Measurements from ENCODE around the gene FUBP3. TPM values are rescaled to one million over a fixed set of nuclear protein-coding genes. Genes with fewer than 3 reads are reported as not detected.

The FUBP3 gene
- total and polyA plus RNA-seq, 8 donors, result 17.0 to 27.8 (median 23.6) TPM

DNA sequence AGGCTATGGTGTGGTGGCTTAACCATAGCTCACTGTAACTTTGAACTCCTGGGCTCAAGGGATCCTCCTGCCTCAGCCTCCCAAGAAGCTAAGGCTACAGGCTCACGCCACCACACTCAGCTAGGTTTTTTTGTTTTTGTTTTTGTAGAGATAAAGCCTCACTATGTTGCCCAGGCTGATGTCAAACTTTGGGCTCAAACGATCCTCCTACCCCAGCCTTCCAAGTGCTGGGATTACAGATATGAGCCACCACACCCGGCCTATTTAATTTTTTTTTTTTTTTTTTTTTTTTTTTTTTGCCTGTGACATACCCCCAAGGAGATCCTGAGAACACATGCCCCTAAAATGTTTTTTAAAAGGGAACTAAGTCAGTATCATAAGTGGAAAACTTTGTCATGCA, 10.4 kb downstream of the FUBP3 start:
- no peaks in the 10 kb centered on the region for H3K36me3 ChIP-seq
- intact Hi-C loops (cut with DNase I), result no loop called here
- H3K27me3 ChIP-seq, result no peaks in the 10 kb centered on the region
- ATAC-seq, result no peak
- TF ChIP-seq, protein P1, sequence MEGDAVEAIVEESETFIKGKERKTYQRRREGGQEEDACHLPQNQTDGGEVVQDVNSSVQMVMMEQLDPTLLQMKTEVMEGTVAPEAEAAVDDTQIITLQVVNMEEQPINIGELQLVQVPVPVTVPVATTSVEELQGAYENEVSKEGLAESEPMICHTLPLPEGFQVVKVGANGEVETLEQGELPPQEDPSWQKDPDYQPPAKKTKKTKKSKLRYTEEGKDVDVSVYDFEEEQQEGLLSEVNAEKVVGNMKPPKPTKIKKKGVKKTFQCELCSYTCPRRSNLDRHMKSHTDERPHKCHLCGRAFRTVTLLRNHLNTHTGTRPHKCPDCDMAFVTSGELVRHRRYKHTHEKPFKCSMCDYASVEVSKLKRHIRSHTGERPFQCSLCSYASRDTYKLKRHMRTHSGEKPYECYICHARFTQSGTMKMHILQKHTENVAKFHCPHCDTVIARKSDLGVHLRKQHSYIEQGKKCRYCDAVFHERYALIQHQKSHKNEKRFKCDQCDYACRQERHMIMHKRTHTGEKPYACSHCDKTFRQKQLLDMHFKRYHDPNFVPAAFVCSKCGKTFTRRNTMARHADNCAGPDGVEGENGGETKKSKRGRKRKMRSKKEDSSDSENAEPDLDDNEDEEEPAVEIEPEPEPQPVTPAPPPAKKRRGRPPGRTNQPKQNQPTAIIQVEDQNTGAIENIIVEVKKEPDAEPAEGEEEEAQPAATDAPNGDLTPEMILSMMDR (IDR thresholded peaks at IDR 0.05), result no peak
- DNase-seq, result no peak
- FAIRE-seq, result no peak
- no peak overlapping the region for H3K4me3 ChIP-seq
- peaks cover 11 to 14% (median 11%) of the 10 kb centered on the region in 3 donors for H3K4me1 ChIP-seq
- H3K9me3 ChIP-seq, result no peaks in the 10 kb centered on the region
- no peak overlapping the region for H3K27ac ChIP-seq
- 47 to 55% methylated on average over 3 of the region's 3 CpGs for WGBS, 2 donors

DNA sequence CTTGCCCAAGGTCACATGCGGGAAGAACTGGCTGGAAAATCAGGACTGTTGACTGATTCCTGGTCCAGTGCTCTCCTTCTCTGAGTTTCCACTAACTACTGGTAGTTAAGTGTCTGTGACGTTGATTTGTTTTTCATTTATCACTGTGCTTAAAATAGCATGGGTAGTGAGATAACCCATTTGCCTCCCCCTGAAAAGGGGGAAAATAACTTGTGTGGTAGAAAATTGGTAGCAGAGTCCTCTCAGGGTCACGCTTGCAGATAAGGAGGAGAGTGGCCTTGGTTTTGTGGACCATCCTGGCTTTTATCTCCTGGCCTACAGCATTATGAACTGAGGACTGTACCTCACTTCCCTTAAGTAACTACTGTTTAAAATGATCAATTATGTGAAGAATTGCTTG, 10.9 kb downstream of the FUBP3 start:
- H3K27ac ChIP-seq, result no peak overlapping the region
- TF ChIP-seq, protein P1 (IDR thresholded peaks at IDR 0.05), result no peak
- H3K9me3 ChIP-seq, result no peaks in the 10 kb centered on the region
- FAIRE-seq (no peak), ATAC-seq (peak; percentile 66 to 90 (median 69)), DNase-seq (peak in 1 of 6 donors; percentile 20)
- H3K4me3 ChIP-seq, result no peak overlapping the region
- peaks cover 11 to 14% (median 11%) of the 10 kb centered on the region in 3 donors for H3K4me1 ChIP-seq
- whole genome bisulfite sequencing, 2 donors, result 26 to 31% methylated on average over 3 of the region's 3 CpGs
- H3K36me3 ChIP-seq, result peaks cover 0 to under 1% (median 0%) of the 10 kb centered on the region in 3 donors
- H3K27me3 ChIP-seq, result no peaks in the 10 kb centered on the region
- intact Hi-C loops (cut with DNase I), result no loop called here

DNA sequence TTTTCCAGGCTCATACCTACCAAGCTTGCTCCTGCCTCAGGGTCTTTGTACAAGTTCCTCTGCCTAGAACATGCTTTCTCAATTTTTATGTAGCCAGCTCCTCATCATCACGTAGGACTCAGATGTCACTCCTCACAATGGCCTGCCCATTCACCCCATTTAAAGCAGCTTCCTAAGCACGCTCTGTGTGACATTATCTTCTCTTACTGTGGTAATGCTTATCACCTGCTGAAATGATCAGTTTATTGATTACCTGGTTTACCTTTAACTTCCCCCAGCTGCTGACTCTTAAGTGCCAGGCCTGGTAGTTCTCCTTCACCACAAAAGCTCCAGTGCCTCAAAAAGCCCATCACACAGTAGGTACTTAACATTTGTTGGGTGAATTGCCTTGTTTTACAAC, 13.6 kb downstream of the FUBP3 start:
- Histone ChIP-seq H3K9me3 (no peaks in the 10 kb centered on the region), H3K36me3 (peaks cover 0 to 14% (median 3%) of the 10 kb centered on the region in 3 donors), H3K27ac (no peak overlapping the region), H3K4me3 (no peak overlapping the region), H3K4me1 (peaks cover 11 to 14% (median 11%) of the 10 kb centered on the region in 3 donors), H3K27me3 (no peaks in the 10 kb centered on the region)
- TF ChIP-seq, protein P1 (IDR thresholded peaks at IDR 0.05), result no peak
- DNase-seq (no peak), FAIRE-seq (no peak), ATAC-seq (no peak)
- intact Hi-C loops (cut with DNase I), result no loop called here
- 42 to 58% methylated on average over 2 of the region's 2 CpGs for WGBS, 2 donors

DNA sequence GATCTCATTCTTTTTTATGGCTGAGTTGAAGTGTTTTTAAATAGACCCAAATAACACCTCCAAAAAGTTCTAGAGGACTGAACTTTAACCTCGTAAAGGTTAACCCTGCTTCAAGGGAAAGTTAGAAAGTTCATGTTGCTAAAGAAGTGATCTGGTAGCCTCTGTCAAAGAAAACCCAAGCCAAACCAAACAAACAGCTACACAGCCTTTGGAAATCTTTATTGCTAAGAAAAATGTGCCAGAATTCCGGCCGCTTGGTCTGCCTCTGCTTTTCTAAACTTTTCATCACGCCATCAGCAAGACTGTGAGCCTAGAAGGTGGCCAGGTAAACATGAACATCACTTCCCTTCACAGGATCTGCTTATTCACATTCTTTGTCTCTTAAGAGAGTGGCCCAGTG, 17.9 kb downstream of the FUBP3 start:
- Histone ChIP-seq H3K4me1 (no peaks in the 10 kb centered on the region), H3K27me3 (no peaks in the 10 kb centered on the region), H3K36me3 (peaks cover 0 to 18% (median 3%) of the 10 kb centered on the region in 3 donors), H3K27ac (no peak overlapping the region), H3K9me3 (no peaks in the 10 kb centered on the region), H3K4me3 (no peak overlapping the region)
- TF ChIP-seq, protein P1 (IDR thresholded peaks at IDR 0.05), result no peak
- no peak for FAIRE-seq
- ATAC-seq, result no peak
- intact Hi-C loops (cut with DNase I), result no loop called here
- 67 to 69% methylated on average over 4 of the region's 4 CpGs for WGBS, 2 donors
- DNase-seq, result no peak

DNA sequence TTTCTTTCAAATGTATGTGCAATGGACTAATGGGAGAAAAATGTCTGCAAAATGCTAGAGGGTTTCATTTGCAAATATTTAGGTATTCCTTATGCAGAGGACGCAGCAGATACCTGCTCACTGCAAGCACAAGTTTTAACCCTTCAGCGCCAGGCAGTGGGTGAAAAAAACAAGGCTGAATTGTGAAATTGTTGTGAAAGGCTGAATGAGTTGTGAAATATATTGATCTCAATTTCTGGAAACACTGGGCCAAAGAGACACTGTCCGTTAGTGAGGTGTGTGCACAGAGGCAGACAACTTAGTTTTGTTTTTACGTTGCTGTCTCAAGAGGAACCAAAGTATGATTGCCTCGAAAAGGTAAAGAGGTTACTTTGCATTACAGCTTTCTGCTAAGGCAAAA, 18.8 kb downstream of the FUBP3 start:
- peaks cover 0 to 18% (median 3%) of the 10 kb centered on the region in 3 donors for H3K36me3 ChIP-seq
- DNase-seq (no peak), ATAC-seq (no peak), FAIRE-seq (no peak)
- H3K27ac ChIP-seq, result no peak overlapping the region
- H3K27me3 ChIP-seq, result no peaks in the 10 kb centered on the region
- no peaks in the 10 kb centered on the region for H3K9me3 ChIP-seq
- no peak overlapping the region for H3K4me3 ChIP-seq
- TF ChIP-seq, protein P1 (IDR thresholded peaks at IDR 0.05), result no peak
- intact Hi-C loops (cut with DNase I), result no loop called here
- WGBS, 2 donors, result 87 to 89% methylated on average over 5 of the region's 5 CpGs
- H3K4me1 ChIP-seq, result no peaks in the 10 kb centered on the region

Data from pancreas (tissue), 10 donors.